ENCODE data around the gene VPS35L.
"Not testable (repeated sequence)": the region's sequence is repeated elsewhere in the genome, so short reads cannot be mapped to it uniquely, and the experiment has no call there.

Gene VPS35L

DNA sequence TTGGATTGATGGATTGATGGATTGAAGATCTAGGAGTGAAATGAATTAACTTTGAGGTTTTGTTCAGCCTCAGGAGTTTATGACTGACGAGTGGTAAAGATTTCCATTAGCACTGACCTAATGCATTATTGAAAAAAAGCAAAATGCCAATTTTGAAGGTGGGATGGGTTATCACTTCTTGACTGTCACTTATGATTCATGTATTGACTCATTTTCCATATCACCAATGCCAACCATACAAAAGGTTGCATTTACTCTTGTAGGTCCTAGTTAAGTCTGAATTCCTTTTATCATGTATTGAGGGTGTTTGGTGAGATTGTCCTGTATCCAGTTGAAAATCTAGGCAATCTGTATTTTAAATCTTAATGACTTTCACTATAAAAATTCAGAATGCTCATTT lies 104.9 kb downstream of the VPS35L start:
- no peak for DNase-seq

DNA sequence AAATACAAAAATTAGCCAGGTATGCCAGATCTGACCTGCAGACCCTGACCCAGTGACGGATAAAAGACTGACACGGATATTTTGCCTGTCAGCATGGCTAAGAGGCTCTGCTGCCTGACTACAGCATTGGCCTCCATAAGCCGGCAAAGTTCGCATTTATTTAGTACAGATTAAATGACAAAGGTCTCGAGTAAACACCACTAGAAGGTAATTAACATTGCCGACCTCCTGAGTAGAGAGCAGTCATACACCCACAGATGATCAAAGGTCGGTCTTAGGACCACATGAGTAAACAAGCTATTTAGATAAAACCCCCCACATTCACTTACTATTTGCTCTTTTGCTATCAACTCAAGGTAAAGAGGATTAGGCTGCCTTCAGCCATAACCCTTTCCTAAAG lies 106.8 kb downstream of the VPS35L start:
- no peak for DNase-seq

GRCh38 chr16:19664166-19664565 lies 108.7 kb downstream of the VPS35L start:
- no peak for DNase-seq

- not testable (repeated sequence) for DNase-seq
These were observed 109.8 kb downstream of the VPS35L start for GRCh38 chr16:19665313-19665712.

GRCh38 chr16:19666477-19666876 lies 111.0 kb downstream of the VPS35L start:
- no peak for DNase-seq

- DNase-seq: no peak
These were observed 116.9 kb downstream of the VPS35L start for GRCh38 chr16:19672378-19672777.

- DNase-seq: no peak
These were observed 119.0 kb downstream of the VPS35L start for GRCh38 chr16:19674485-19674884.

GRCh38 chr16:19677402-19677801 lies 121.9 kb downstream of the VPS35L start:
- DNase-seq: no peak

- no peak for DNase-seq
These were observed 123.3 kb downstream of the VPS35L start for GRCh38 chr16:19678804-19679203.

DNA sequence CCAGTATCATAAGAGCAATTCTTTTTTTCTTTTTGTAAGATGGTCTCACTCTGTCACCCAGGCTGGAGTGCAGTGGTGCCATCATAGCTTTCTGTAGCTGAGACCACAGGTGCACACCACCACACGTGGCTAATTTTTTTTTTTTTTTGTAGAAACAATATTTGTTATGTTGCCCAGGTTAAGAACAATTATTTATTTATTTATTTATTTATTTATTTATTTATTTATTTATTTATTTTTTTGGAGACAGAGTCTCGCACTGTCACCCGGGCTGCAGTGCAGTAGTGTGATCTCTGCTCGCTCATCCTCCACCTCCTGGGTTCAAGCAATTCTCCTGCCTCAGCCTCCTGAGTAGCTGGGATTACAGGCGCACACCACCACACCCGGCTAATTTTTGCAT lies 123.8 kb downstream of the VPS35L start:
- DNase-seq: not testable (repeated sequence)

GRCh38 chr16:19680881-19681340 lies 125.4 kb downstream of the VPS35L start:
- peak; percentile 21 for DNase-seq

GRCh38 chr16:19681637-19682036 lies 126.1 kb downstream of the VPS35L start:
- DNase-seq: no peak

- no peak for DNase-seq
These were observed 128.1 kb downstream of the VPS35L start for GRCh38 chr16:19683453-19684236.

- no peak for DNase-seq
These were observed 129.7 kb downstream of the VPS35L start for GRCh38 chr16:19685176-19685575.

GRCh38 chr16:19687279-19687678 lies 131.8 kb downstream of the VPS35L start:
- no peak for DNase-seq

GRCh38 chr16:19688396-19689024 lies 133.0 kb downstream of the VPS35L start:
- no peak for DNase-seq

- no peak for DNase-seq
These were observed 133.8 kb downstream of the VPS35L start for GRCh38 chr16:19689342-19689741.

- no peak for DNase-seq
These were observed 134.7 kb downstream of the VPS35L start for GRCh38 chr16:19690196-19690595.

DNA sequence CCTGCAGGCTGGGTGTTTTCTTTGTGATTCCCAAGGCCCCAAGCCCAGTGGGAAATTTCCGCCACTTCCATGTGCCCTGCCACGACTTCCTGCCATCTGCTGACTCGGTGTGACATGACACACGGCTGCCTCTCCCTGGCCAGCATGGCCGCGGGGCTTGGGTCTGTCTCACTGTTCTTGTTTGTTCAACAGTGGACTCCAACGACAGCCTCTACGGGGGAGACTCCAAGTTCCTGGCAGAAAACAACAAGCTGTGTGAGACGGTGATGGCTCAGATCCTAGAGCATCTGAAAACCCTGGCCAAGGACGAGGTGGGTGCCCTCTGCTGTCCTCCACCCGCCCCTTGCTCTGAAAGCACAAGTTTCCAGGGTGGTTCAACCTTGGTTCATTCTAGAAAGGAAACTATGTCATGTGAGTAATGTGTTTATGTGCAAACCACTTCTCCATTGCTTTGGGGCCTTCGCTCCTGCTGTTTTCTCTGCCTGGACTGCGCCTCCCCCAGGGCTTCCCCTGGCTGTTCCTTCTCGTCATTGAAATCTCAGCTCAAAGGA lies 135.7 kb downstream of the VPS35L start:
- no peak for DNase-seq

DNA sequence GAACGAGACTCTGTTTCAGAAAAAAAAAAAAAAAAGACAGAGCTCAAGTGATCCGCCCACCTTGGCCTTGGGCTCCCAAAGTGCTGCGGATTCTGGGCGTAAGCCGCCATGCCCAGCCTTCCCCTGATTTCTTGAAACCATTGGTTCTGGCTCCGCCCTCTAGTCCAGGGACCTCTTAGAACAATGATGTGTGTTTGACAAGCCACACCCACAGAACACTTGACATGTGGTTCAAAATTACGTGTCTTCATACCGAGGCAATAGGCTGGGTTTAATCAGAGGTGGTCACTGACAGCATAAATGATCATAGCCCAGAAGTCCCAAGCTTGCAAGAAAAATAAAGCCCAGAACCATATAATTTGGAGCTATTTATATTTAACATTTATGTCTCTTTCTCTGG lies 139.5 kb downstream of the VPS35L start:
- no peak for DNase-seq

DNA sequence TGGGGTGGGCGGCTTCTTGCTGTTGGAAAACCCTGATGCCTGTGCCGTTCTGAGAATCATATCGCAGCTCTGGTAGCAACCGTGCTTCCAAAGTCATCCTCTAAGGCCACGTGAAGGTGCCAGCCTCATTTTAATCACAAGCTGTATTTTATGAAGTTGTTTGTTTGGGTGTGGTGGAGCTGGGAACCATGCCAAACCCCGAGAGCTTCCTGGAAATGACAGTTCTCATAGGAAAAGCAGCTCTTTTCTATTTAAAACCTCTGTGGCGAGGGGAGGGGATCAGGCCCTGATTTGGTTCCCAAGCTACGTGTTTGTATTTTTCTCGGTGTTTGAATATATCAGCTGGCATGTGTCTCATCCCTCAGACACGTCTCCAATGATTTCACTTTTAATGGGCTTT lies 140.8 kb downstream of the VPS35L start:
- DNase-seq: peak; percentile 34

- no peak for DNase-seq
These were observed 141.5 kb downstream of the VPS35L start for GRCh38 chr16:19696961-19697360.

DNA sequence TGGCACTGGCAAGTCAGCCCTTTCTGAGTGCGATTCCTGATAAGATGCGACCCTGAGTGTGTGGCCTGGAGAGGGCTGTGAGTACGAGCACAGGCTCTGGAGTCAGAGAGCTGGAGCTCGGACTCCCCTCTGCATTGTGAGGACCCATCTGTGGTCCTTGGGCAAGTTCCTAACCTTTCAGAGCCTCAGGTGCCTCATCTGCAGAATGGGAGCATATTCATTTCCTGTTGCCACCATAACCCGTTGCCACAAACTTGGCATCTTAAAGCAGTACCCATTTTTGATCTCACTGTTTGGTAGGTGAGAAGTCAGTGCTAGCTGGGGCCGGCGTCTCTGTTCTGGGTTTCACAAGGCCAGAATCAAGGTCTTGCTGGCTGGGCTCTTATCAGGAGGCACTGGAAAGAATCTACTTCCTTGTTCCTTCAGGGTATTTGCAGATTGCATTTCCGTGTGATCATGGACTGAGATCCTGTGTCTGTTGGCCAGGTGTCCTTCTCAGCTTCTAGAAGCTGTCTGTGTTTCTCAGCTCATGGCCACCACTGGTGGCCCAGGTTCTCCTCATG lies 142.3 kb downstream of the VPS35L start:
- no peak for DNase-seq
